Upper lobe of right lung (tissue), 1 donor: ENCODE data around the gene MED12L. TPM values are rescaled to one million over a fixed set of nuclear protein-coding genes. Genes with fewer than 3 reads are reported as not detected.

Source experiments
- ATAC-seq: fragments of 200-7000 bp; cut with Tn5 transposase; one replicate; pipeline ENCODE4 v1.9.1; 2020; ENCODE audit warnings: mild to moderate bottlenecking, moderate library complexity
- DNase-seq: peaks from one replicate; pipeline ENCODE4 v3.0.0-alpha.2; 2020
- H3K27ac ChIP-seq: fragments of 200-600 bp; one replicate; pipeline ENCODE4 v1.8.0; 2022
- H3K27me3 ChIP-seq: fragments of 200-600 bp; one replicate; pipeline ENCODE4 v1.8.0; 2022; ENCODE audit warnings: mild to moderate bottlenecking
- H3K36me3 ChIP-seq: fragments of 200-600 bp; one replicate; pipeline ENCODE4 v1.8.0; 2022
- H3K4me1 ChIP-seq: fragments of 200-600 bp; one replicate; pipeline ENCODE4 v1.8.0; 2022
- H3K4me3 ChIP-seq: fragments of 200-600 bp; one replicate; pipeline ENCODE4 v1.8.0; 2022; ENCODE audit warnings: mild to moderate bottlenecking
- H3K9me3 ChIP-seq: fragments of 200-600 bp; one replicate; pipeline ENCODE4 v1.8.0; 2022
- CTCF ChIP-seq: fragments of 200-600 bp; IDR thresholded peaks from one replicate; pipeline ENCODE4 v1.8.0; 2022; ENCODE audit warnings: antibody characterized with exemption
- intact Hi-C: fragments of 100-400 bp; cut with DNase I; formaldehyde crosslinking; loops from one replicate; pipeline ENCODE4 v1.11.0; 2022
- total RNA-seq: library from RNA; stranded (reverse); fragmentation: NEBNext Ultra II Directional; extraction: Animal tissue kit (Norgen Biotek cat#: 25700); gene quantifications from one replicate; pipeline ENCODE4 v1.2.1, GENCODE V29; 2021
- donor health status: DM: no; HTN: yes; CAD: no; lungs with severe emphysema.

The MED12L gene
- total RNA-seq, 1 donor from 2014 or later: 0.69 TPM

GRCh38 chr3:151133917-151134450, 48.5 kb downstream of the MED12L start:
- DNase-seq (no peak), ATAC-seq (no peak)
- Histone ChIP-seq H3K36me3 (no peaks in the 10 kb centered on the region), H3K27ac (no peak overlapping the region), H3K9me3 (no peaks in the 10 kb centered on the region), H3K4me3 (no peak overlapping the region), H3K4me1 (no peaks in the 10 kb centered on the region), H3K27me3 (no peaks in the 10 kb centered on the region)
- intact Hi-C loops: no loop called here
- TF ChIP-seq CTCF: no peak

- Histone ChIP-seq H3K4me3 (no peak overlapping the region), H3K27me3 (no peaks in the 10 kb centered on the region), H3K4me1 (no peaks in the 10 kb centered on the region), H3K36me3 (no peaks in the 10 kb centered on the region), H3K27ac (no peak overlapping the region), H3K9me3 (no peaks in the 10 kb centered on the region)
- TF ChIP-seq CTCF: no peak
- ATAC-seq (peak; percentile 77), DNase-seq (peak; percentile 82)
- intact Hi-C loops: no loop called here
Observed at GRCh38 chr3:151135541-151136337, 50.3 kb downstream of the MED12L start.

GRCh38 chr3:151142929-151143328, 57.5 kb downstream of the MED12L start:
- intact Hi-C loops: no loop called here
- H3K9me3 ChIP-seq: no peaks in the 10 kb centered on the region
- H3K27me3 ChIP-seq: peaks cover 5% of the 10 kb centered on the region
- H3K27ac ChIP-seq: no peak overlapping the region
- no peak overlapping the region for H3K4me3 ChIP-seq
- no peak for DNase-seq
- TF ChIP-seq CTCF: no peak
- H3K4me1 ChIP-seq: peaks cover 7% of the 10 kb centered on the region
- no peak for ATAC-seq
- H3K36me3 ChIP-seq: no peaks in the 10 kb centered on the region

GRCh38 chr3:151144016-151144415, 58.6 kb downstream of the MED12L start:
- H3K4me3 ChIP-seq: no peak overlapping the region
- ATAC-seq: no peak
- H3K27me3 ChIP-seq: peaks cover 5% of the 10 kb centered on the region
- intact Hi-C loops: no loop called here
- DNase-seq: no peak
- no peak for TF ChIP-seq CTCF
- no peaks in the 10 kb centered on the region for H3K36me3 ChIP-seq
- H3K4me1 ChIP-seq: peaks cover 7% of the 10 kb centered on the region
- no peak overlapping the region for H3K27ac ChIP-seq
- H3K9me3 ChIP-seq: no peaks in the 10 kb centered on the region

GRCh38 chr3:151144760-151145159, 59.3 kb downstream of the MED12L start:
- ATAC-seq (no peak), DNase-seq (no peak)
- peaks cover 5% of the 10 kb centered on the region for H3K27me3 ChIP-seq
- no peak overlapping the region for H3K4me3 ChIP-seq
- H3K36me3 ChIP-seq: no peaks in the 10 kb centered on the region
- H3K4me1 ChIP-seq: peaks cover 7% of the 10 kb centered on the region
- no peaks in the 10 kb centered on the region for H3K9me3 ChIP-seq
- intact Hi-C loops: no loop called here
- no peak overlapping the region for H3K27ac ChIP-seq
- TF ChIP-seq CTCF: no peak
